Measurements from ENCODE around the gene ANXA3.
"Not testable (repeated sequence)": the region's sequence is repeated elsewhere in the genome, so short reads cannot be mapped to it uniquely, and the experiment has no call there.

Gene ANXA3

DNA sequence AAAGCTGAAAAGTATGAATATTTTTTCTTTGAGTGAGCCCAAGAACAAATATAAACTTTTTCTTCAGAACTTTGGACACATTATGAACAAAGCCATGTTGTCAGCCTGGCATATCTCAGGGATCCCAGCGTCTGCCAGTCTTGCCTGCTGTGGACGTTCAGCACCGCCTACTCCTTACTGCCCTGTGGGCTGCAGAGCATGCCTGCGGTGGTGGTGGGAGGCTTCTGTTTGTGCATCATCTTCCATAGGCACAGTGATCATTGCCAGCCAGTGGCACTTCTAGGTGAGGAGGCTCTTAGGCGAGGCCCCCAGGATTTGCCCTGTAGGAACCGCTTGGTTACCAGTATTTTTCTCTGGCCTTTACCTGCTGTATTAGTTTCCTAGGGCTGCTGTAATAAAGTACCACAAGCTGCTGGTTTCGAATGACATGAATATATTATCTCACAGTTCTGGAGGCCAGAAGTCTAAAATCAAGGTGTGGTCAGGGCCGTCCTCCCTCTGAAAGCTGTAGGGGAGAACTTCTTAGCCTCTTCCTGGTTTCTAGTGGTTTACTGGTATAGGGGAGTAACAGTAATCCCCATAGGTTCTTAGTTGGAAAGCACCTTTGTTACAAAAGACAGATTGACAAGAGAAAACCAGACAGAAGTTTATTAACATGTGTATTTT, 15.4 kb downstream of the ANXA3 start:
- DNase-seq: no peak
- in situ Hi-C loops (cut with HindIII; ENCODE audit: low pct_ligation_motif_present, low pct_unique_long_range_greater_than_20kb, low sequenced_read_pairs): no loop called here

DNA sequence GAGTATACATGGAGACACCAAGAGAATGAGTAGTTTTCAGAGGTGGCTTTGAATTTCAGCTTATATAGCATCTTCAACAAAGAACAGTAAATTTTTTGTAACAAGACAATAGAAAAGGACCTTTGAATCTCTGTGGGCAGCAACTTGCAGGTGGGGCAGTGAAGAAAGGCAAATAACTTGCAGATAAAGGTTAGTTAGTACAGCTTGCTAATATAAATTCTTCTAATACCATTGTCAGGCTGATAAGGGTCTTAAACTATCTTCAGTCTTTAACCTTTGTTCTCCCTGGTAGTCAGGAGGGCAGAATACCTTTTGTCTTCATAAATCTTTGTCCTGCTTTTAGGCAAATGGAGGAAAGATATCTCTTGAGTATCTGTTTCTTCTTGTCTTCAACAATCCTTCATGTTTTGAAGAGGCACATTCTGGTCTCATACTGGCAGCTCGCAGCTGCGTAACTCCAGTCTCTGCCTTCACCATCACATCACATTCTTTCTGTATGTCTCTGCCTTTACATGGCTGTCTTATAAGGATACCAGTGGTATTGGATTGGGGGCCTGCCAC, 16.0 kb downstream of the ANXA3 start:
- in situ Hi-C loops (cut with HindIII; ENCODE audit: low pct_ligation_motif_present, low pct_unique_long_range_greater_than_20kb, low sequenced_read_pairs): no loop called here
- no peak for DNase-seq

DNA sequence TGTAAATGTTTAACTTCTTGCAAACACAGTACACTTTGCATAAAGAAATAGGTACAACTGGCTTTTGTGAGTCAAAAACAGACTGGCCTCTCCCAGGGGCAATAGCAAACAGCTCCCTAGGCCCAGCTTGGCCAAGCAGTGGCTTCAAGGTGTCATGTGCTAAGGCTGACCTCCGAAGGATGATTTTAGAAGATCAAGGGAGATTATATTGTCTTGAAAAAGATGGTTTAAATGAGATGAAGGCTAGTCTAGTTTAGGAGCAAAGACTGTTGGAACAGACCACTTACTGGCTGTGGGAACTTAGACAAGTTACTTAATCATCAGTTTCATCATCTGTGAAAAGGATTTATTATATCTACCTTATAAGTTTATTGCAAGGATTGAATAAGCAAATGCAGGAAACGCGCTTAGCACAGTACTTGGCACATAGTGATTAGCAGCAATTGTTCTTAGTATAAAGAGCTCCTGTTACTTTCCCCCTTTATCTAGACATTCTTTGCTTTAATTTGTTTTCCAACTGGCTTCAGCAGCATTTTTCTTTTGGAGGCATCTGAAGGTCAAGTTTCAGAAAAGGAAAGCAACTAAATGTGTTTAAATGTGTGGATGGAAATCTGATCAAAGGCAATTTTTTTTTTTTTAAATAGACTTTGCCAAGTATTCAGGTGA, 17.2 kb downstream of the ANXA3 start:
- in situ Hi-C loops (cut with HindIII; ENCODE audit: low pct_ligation_motif_present, low pct_unique_long_range_greater_than_20kb, low sequenced_read_pairs): no loop called here
- DNase-seq: no peak

DNA sequence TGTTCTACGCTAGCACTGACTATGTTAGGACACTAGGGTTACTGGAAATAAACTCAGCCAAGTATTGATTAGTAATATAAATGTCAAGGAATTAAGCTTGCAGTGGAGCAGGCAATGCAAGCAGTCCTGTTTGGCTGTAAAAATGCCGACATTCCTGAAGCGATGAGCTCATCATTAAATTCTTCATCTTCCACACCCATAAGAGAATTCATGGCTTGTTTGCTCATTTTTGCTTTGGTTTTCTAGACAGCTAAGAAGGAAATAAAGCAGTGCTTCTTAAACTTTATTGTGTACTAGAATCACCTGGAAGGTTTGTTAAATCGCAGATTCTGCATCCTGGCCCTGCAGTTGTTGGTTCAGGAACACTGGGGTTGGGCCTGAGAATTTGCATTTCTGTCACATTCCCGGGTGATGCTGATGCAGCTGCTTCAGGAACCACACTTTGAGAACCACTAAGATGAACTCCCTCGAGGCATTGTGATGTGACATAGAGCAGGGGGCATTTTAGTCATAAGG, 17.8 kb downstream of the ANXA3 start:
- in situ Hi-C loops (cut with HindIII; ENCODE audit: low pct_ligation_motif_present, low pct_unique_long_range_greater_than_20kb, low sequenced_read_pairs): no loop called here
- DNase-seq: peak; percentile 74

DNA sequence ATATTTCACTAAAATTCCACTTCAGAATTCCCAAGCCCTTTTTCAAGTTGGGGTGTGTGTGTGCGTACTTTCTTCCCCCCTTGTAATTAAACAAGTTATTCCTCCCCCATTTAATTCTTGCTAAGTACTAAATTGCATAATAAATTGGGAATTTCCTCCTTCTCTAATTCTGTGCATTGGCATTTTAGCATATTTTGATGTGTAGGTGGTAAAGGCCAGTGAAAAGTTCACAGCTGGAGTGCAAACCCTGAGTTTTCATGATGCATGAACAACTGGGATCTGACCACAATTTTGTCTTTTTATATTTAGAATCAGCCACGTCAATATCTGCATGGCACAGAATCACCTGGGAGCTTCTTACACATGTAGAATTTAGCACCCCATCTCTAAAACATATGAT, 18.5 kb downstream of the ANXA3 start:
- in situ Hi-C loops (cut with HindIII; ENCODE audit: low pct_ligation_motif_present, low pct_unique_long_range_greater_than_20kb, low sequenced_read_pairs): no loop called here
- no peak for DNase-seq

DNA sequence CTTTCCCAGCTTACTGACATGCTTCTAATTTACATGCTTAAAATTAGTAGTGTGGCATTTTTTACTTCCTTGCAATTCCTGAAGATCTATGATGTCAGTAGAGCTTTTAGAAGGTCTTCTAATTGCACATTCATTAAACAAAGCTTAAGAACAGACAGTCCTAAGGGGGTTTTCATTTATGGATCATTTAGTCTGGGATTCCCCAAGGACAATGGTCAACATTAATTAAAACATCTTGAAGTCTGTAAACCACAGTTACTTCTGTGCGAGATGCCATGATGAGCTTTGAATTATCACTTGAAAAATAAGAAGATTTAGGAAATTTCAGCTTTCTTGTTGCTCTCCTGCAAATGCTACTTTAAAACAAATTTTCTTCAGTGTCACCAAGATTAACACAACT, 20.2 kb downstream of the ANXA3 start:
- in situ Hi-C loops (cut with HindIII; ENCODE audit: low pct_ligation_motif_present, low pct_unique_long_range_greater_than_20kb, low sequenced_read_pairs): no loop called here
- DNase-seq: no peak

DNA sequence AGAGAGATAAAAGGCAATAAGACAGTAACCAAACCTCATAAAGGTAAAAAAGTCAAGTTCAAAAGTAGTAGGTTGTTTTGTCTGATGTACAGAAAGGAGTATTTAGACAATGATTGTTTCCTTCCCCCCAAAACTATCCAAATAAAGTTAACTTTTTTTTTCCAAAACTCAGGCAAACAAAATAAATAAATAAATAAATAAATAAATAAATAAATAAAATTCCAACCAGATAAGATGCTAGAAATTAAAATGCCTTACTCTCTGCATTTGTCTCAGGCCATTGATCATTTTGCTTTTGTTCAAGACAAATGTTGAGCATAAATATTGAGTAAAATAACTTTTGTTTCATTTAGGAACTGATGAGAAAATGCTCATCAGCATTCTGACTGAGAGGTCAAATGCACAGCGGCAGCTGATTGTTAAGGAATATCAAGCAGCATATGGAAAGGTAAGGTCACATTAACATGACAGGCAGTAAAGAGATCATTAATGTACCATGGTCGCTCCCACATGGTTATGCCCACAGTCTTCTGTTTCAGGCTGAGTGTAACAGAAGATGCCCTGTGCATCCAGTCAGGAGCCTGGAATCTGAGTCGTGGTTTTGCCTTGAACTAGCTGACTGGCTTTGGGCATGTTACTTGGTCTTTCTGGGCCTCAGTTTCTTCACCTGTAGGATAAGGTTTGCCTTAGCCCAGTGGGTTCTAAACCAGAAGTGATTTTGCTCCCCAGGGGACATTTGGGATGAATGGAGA, 27.3 kb downstream of the ANXA3 start:
- in situ Hi-C loops (cut with HindIII; ENCODE audit: low pct_ligation_motif_present, low pct_unique_long_range_greater_than_20kb, low sequenced_read_pairs): no loop called here
- DNase-seq: no peak

DNA sequence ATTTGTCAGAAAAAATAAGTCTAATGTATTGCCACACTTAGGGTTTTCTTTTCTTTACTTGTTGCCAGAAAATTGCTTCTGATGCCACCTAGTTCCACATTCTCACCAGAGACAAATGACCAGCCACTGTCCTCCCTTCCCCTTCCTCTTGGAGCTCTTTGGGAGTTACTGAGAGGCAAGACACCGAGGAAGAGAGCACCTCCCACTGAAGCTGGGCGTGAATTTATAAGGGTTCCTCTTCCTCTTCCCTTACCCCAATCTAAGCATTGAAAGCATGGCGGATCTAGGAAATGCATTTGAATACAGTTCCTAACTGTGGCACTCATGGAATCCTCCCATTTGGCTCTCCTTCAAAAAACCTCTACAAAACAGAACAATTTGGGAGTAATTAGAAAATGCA, 30.0 kb downstream of the ANXA3 start:
- DNase-seq: no peak

DNA sequence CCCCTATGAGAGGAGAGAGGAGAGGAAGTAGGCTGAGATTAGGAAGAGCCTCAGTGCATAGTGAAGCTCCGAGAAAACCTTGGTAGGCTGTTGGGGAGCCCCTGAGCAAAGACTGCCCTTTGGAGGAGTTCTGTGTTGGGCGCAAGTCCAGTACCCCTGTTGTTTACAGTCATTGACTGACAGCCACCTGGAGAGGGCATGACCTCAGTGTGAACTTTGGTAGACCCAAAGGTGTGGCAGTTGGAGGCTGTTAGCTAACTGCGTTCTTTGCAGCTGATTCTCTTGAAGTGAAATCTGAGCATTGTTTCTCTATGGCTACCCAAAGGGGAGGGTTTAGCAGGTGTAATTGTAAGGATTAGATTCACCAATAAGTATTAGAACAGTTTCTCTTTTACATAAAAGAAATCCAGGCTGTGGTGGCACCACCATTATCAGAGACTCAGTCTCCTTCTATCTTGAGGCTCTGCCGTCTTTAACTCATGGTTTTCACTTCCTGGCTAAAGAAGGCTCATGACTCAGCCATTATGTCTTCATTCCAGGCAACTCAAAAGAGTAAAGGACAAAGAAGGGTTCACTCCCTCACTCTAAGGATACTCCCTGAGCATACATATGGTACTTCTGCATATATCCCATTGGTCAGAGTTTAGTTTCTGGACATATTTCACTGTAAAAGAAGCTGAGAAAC, 33.4 kb downstream of the ANXA3 start:
- in situ Hi-C loops (cut with HindIII; ENCODE audit: low pct_ligation_motif_present, low pct_unique_long_range_greater_than_20kb, low sequenced_read_pairs): no loop called here
- no peak for DNase-seq

More for the DNA sequence above, 30.0 kb downstream of the ANXA3 start:
- in situ Hi-C loops (cut with HindIII; ENCODE audit: low pct_ligation_motif_present, low pct_unique_long_range_greater_than_20kb, low sequenced_read_pairs): no loop called here

DNA sequence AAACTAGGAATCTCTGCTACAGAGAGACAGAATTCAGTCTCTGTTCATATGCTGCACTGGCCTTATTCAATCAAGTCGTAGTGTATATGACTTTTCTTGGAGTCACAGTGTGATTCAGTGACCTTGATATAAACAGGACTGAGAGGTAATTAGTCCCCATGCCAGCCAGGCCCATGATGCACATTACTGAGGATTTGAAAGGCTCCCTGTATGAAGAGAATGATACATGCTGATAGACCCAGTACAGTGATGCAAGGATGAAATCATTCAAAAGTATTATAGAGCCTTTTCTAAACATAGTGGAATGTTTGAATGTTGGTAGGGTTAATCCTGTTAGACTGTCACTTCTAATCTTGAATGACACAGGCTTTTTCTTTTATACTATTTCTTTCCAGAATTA, 34.1 kb downstream of the ANXA3 start:
- in situ Hi-C loops (cut with HindIII; ENCODE audit: low pct_ligation_motif_present, low pct_unique_long_range_greater_than_20kb, low sequenced_read_pairs): no loop called here
- no peak for DNase-seq

DNA sequence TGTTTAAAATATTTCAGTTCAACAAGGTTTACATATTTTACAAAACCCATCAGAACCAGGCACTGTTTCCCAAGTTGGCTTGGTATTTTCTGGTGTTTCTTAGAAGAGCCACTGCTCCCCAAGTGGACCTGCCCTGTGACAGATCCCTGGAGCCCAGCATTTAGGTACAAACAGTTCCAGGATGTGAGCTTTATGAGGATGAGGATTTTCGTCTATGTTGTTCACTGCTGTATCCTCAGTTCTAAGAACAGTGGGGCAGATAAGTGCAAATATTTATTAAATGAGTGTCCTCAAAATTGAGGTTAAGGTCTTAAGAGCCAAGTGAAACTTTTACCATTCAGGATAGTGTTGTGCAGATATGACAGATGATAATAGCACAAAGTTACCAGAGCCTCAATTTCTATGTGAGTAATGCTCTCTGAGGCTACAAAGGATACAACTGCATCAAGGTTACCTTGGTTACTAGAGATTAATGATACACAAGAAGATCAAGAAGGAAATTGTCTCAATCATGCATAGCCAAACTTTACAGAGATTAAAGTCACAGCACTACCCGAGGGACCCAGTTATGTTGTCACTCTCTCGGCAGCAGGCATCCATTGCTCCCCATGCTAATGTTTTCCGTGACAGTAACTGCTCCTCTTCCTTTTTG, 37.5 kb downstream of the ANXA3 start:
- in situ Hi-C loops (cut with HindIII; ENCODE audit: low pct_ligation_motif_present, low pct_unique_long_range_greater_than_20kb, low sequenced_read_pairs): no loop called here
- no peak for DNase-seq

DNA sequence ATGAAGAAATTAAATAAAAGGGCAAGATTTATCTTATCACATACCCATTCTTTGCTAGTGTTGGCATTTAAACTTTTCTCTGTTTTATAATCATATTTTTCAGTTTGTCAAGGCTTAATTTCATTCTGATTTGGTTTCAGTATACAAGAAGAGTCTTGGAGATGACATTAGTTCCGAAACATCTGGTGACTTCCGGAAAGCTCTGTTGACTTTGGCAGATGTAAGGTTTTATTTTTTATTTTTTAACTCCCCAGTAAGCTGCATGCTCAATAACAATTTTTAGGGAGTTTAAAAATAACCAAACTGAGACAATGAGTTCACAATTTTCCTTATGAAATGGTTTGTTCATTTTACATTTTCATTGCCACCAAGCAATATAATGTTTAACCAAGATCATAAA, 39.8 kb downstream of the ANXA3 start:
- DNase-seq: no peak
- in situ Hi-C loops (cut with HindIII; ENCODE audit: low pct_ligation_motif_present, low pct_unique_long_range_greater_than_20kb, low sequenced_read_pairs): no loop called here

DNA sequence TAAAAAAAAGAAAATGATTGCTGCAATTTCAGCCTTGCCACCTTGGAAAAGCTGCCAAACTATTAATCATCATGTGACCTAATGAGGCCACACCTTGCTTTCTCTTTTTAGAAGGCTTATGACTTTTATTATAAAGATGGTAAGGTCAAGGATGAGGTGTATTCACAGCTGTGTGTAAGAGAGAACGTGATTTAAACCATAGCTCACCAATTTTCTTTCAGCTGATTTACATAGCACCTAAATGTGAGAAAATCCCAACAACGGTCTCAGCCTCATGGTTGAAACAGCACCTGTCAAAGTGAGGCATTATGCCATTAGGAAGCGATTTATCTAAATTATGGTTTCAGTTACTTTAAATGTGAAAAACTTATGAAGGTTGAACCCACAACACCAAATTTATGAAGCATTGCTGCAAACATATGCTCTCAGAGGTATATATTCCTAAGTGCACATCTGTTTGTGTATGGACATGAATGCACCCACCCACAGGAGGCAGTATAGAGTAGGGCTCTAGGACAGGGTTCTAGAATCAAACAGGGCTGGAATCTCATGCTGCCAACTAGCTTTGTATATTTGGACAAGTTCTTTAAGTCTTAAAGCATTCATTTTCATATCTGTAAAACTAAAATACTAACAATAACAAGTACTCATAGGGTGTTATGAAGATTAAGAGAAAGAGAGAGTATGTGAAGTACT, 40.7 kb downstream of the ANXA3 start:
- DNase-seq: peak; percentile 30
- in situ Hi-C loops (cut with HindIII; ENCODE audit: low pct_ligation_motif_present, low pct_unique_long_range_greater_than_20kb, low sequenced_read_pairs): no loop called here

DNA sequence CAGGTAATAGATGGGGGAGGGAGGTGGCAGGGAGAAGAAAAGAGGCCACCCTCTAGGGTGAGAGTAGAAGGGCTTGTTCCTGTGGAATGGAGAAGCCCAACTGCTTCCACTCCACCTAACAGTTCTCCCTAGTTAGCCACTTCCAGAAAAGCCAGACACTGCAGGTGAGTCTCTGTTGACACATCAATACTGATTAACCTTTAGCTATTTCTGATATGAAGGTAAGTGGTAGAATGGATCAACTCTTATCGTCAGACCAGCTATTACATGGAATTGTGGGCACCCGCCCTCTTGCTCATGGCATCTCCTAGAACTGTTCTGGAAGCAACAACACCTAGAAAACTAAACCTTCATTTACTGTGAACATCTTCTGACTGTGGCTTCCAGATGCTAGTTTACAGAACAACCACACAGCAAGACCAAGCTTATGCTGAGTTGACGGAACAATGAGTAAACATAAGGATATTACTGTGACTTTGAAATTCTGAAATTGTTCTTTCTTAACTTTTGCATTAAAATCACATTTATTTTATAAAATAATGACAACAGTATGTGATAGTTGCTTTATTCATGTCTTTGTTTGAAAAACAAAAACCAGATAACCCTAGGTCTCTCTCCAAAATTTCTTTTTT, 44.7 kb downstream of the ANXA3 start:
- no peak for DNase-seq
- in situ Hi-C loops (cut with HindIII; ENCODE audit: low pct_ligation_motif_present, low pct_unique_long_range_greater_than_20kb, low sequenced_read_pairs): no loop called here

DNA sequence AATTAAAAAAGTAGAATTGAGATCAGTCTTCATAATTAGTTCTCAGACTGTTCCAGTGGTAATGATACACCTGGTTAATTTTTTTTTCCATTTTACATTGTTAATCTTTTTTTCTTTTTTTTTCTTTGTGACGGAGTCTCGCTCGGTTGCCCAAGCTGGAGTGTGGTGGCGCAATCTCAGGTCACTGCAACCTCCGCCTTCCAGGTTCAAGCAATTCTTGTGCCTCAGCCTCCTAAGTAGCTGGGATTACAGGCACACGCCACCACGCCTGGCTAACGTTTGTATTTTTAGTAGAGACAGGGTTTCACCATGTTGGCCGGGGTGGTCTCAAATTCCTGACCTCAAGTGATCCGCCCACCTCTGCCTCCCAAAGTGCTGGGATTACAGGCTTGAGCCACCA, 46.9 kb downstream of the ANXA3 start:
- DNase-seq; in situ Hi-C loops (cut with HindIII; ENCODE audit: low pct_ligation_motif_present, low pct_unique_long_range_greater_than_20kb, low sequenced_read_pairs): not testable (repeated sequence)

DNA sequence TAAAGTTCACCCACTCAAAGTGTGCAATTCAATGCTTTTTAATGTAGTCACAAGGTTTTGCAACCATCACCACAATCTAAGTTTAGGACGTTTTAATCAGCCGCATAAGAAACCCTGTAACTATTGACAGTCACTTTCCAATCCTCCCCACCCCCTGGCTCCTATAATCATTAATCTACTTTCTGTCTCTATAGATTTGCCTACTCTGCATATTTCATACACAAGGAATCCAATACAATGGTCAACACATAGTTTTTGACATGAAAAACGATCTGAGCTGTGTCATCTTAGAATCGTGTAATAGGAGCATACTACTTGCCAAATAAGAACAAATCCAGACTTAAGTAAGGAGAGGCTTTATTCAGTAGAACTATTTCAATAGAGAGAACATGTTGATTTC, 47.6 kb downstream of the ANXA3 start:
- in situ Hi-C loops (cut with HindIII; ENCODE audit: low pct_ligation_motif_present, low pct_unique_long_range_greater_than_20kb, low sequenced_read_pairs): no loop called here
- no peak for DNase-seq

DNA sequence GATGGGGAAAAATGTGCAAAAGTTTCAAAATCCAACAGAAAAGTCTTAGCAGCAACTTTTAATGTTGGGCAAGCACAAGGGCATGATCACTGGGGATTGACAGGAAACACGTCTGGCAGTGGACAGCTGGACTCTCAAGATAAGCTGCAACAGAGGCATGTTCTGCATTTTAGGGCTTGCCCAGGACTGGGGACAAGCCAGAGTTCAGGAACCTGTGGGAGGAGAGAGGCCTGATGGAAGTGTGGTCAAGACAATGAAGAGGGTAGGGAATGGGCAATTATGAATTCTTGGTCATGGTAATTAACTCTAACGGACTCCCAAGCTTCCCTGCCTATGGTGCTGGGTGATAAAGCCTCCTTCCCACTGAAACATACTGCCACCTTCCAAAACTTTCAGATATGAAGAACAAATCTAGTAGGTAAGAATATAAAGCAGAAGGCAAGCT, 48.4 kb downstream of the ANXA3 start:
- in situ Hi-C loops (cut with HindIII; ENCODE audit: low pct_ligation_motif_present, low pct_unique_long_range_greater_than_20kb, low sequenced_read_pairs): loop anchor here (25.0 kb wide), 1 partner anchor 262 kb away; no protein-coding TSS in a partner anchor
- DNase-seq: no peak
